ENCODE data around the gene SLC28A3.

Gene SLC28A3

GRCh38 chr9:84293001-84293798 lies 47.4 kb downstream of the SLC28A3 start:
- no peak for DNase-seq (ENCODE audit: low read depth)
- no peak overlapping the region for H3K4me3 ChIP-seq (ENCODE audit: low read depth, low read length)

DNA sequence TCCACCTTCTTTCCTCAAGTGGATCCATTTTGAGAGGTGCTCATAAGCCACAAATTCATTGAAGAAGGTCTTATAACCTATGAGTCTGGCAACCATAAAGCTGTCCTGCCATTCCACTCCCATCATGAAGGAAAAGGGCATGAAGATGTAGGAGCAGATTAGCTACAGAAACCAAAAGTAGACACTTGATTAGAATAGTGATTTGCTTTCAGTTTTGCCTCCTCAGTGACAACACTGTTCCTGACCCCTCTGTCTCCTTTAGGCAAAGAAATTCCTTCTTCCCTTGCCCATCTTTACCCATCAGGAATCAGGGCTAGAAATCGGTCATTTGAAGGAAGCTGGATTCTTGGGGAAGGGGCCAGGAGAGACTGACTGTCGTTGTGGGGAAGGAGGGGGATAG lies 55.2 kb downstream of the SLC28A3 start:
- no peak overlapping the region for H3K4me3 ChIP-seq (ENCODE audit: low read depth, low read length)
- TF ChIP-seq CTCF (IDR thresholded peaks at IDR 0.05; ENCODE audit: control insufficient read depth, extremely low read depth, insufficient read depth), result no peak
- no peak for DNase-seq (ENCODE audit: low read depth)

More at GRCh38 chr9:84293001-84293798, 47.4 kb downstream of the SLC28A3 start:
- TF ChIP-seq CTCF (IDR thresholded peaks at IDR 0.05; ENCODE audit: control insufficient read depth, extremely low read depth, insufficient read depth), result no peak

DNA sequence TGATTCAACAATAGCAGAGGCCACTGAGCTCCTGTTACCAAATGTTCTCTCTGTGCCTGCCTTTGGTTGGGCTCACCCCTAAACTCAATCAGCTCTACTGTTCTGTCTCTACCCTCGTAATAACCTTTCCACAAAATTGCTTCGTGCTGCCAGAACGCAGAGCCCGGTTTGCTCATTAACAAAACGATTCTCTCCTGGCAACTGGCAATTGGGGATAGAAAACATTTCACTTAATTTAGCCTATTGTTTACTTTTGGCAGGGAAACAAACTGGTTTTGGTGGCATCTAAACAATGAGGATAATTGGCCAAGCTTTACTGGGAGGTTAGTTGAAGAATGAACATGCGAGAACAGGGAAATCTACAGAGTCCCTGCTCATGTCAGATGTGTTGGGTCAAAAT lies 56.6 kb downstream of the SLC28A3 start:
- no peak overlapping the region for H3K4me3 ChIP-seq (ENCODE audit: low read depth, low read length)
- DNase-seq (ENCODE audit: low read depth), result no peak
- no peak for TF ChIP-seq CTCF (IDR thresholded peaks at IDR 0.05; ENCODE audit: control insufficient read depth, extremely low read depth, insufficient read depth)

DNA sequence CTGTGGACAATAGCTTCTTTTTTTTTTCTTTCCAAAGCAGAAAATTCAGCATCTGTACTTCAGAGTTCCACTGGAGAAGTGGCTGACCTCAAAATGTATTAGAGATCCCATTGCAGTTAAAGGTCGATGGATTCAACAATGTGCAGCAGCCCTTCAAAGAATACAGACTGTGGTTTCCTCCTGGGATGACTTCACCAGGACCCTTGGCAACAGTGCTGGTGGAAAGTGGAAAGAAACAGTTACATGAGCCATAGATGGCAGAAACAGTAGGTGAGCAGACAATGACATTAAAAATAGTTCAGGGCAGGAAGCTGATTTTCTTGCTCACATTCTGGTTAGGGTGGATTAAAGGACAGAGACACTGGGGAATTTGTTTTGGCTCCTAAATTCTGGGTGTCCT lies 62.4 kb downstream of the SLC28A3 start:
- no peak for DNase-seq (ENCODE audit: low read depth)
- H3K4me3 ChIP-seq (ENCODE audit: low read depth, low read length), result no peak overlapping the region
- no peak for TF ChIP-seq CTCF (IDR thresholded peaks at IDR 0.05; ENCODE audit: control insufficient read depth, extremely low read depth, insufficient read depth)

GRCh38 chr9:84277646-84278045 lies 62.9 kb downstream of the SLC28A3 start:
- no peak for TF ChIP-seq CTCF (IDR thresholded peaks at IDR 0.05; ENCODE audit: control insufficient read depth, extremely low read depth, insufficient read depth)
- DNase-seq (ENCODE audit: low read depth), result no peak
- no peak overlapping the region for H3K4me3 ChIP-seq (ENCODE audit: low read depth, low read length)

DNA sequence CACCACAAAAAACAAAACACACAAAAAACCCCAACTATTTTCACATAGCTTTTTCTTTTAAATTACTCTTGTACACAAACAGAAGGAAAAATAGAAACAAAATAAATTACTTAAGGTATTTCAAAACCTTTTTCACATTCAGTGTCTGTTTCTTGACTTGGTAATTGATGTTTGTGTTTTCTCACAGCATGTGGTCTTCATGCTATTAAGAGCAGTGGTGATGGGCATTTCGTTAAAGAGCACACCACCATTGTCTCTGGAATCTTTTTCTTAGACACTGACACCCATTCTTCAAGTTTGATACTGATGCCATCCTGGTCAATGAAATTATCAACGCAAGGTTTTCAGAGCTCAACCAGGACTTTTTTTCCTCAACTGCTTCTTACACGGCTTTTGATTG lies 63.8 kb downstream of the SLC28A3 start:
- DNase-seq (ENCODE audit: low read depth), result no peak
- no peak for TF ChIP-seq CTCF (IDR thresholded peaks at IDR 0.05; ENCODE audit: control insufficient read depth, extremely low read depth, insufficient read depth)
- H3K4me3 ChIP-seq (ENCODE audit: low read depth, low read length), result no peak overlapping the region
